Measurements from ENCODE around the gene ARL4A. TPM values are rescaled to one million over a fixed set of nuclear protein-coding genes. Genes with fewer than 3 reads are reported as not detected.

The ARL4A gene
- total and polyA plus RNA-seq, 10 of the 15 experiments (the other 5 are each of a cell fraction or from before 2014, with no cell fraction given), result 0.35 to 4.6 (median 2.7) TPM

DNA sequence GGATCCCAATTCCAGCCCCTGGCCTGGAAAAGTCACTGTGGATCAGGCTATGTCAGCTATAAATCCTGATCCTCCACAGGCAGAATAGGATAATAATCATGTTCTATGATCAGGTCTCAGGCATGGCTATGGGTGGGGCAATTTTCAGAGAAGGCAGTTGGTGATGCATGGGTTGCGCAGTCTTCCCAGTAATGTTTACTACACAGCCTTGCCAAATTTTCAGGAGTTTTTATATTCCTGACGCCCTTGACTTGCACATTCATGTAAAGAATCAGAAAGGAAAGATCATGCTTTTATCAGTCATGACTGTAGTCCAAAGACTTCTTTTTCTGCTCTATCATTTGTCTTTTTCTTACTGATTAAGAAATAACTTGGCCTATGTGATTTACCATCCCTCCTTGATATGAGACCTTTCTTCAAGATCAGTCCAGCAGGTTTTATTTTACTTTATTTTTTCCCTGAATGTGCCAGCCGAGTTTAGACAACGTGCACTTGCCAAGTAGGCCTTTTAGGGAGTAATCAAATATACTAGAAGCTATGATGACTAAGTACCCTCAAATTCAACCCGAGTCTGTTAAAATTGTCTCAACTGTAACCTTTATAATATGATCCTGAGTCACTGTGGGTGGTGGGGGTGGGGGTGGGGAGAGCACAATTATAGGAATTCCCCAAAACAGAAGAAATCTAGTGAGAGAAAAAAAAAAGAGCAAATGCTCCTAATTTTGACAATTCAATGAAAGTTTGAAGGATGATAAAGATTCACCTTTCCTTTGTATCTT is 31.9 kb downstream of the ARL4A start:
- SMC1A ChIA-PET (ENCODE audit: uncharacterized antibody, unreplicated experiment), result interaction anchor here (0.6 kb wide), 1 partner anchor 333 kb away, joined by 4 read pairs; no protein-coding TSS in a partner anchor
- H3K4me3 ChIP-seq, result no peak overlapping the region
- FAIRE-seq (no peak), ATAC-seq (no peak), DNase-seq (ENCODE audit: low read depth, low spot score) (no peak)
- WGBS (ENCODE audit: insufficient coverage, insufficient replicate concordance, low lambda C conversion rate, missing lambda C conversion rate), result 25% methylated on average over 5 of the region's 5 CpGs
- no peaks in the 10 kb centered on the region for H3K4me1 ChIP-seq (ENCODE audit: control insufficient read depth, insufficient read depth, low read length)
- in situ Hi-C loops (cut with MboI), result no loop called here
- no peak overlapping the region for H2AFZ ChIP-seq (ENCODE audit: control insufficient read depth, low read depth, low read length)
- H3K79me2 ChIP-seq (ENCODE audit: control insufficient read depth, insufficient read depth, low read length), result no peaks in the 10 kb centered on the region
- H3K4me2 ChIP-seq (ENCODE audit: control insufficient read depth, insufficient read depth), result no peak overlapping the region
- intact Hi-C loops (cut with micrococcal nuclease; ENCODE audit: unreplicated experiment), result no loop called here
- TF ChIP-seq MYB (IDR thresholded peaks at IDR 0.05; ENCODE audit: borderline replicate concordance, low read depth, low read length) (no peak), MEF2B (IDR thresholded peaks at IDR 0.05; ENCODE audit: partially characterized antibody, poor library complexity, severe bottlenecking) (no peak), NFYB (IDR thresholded peaks at IDR 0.05; ENCODE audit: insufficient read depth, low read depth, low read length) (no peak), HCFC1 (IDR thresholded peaks at IDR 0.05; ENCODE audit: low read length) (no peak)
- TF ChIP-seq, protein P1, sequence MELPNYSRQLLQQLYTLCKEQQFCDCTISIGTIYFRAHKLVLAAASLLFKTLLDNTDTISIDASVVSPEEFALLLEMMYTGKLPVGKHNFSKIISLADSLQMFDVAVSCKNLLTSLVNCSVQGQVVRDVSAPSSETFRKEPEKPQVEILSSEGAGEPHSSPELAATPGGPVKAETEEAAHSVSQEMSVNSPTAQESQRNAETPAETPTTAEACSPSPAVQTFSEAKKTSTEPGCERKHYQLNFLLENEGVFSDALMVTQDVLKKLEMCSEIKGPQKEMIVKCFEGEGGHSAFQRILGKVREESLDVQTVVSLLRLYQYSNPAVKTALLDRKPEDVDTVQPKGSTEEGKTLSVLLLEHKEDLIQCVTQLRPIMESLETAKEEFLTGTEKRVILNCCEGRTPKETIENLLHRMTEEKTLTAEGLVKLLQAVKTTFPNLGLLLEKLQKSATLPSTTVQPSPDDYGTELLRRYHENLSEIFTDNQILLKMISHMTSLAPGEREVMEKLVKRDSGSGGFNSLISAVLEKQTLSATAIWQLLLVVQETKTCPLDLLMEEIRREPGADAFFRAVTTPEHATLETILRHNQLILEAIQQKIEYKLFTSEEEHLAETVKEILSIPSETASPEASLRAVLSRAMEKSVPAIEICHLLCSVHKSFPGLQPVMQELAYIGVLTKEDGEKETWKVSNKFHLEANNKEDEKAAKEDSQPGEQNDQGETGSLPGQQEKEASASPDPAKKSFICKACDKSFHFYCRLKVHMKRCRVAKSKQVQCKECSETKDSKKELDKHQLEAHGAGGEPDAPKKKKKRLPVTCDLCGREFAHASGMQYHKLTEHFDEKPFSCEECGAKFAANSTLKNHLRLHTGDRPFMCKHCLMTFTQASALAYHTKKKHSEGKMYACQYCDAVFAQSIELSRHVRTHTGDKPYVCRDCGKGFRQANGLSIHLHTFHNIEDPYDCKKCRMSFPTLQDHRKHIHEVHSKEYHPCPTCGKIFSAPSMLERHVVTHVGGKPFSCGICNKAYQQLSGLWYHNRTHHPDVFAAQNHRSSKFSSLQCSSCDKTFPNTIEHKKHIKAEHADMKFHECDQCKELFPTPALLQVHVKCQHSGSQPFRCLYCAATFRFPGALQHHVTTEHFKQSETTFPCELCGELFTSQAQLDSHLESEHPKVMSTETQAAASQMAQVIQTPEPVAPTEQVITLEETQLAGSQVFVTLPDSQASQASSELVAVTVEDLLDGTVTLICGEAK (IDR thresholded peaks at IDR 0.05; ENCODE audit: borderline replicate concordance), result no peak
- TF ChIP-seq, protein P2, sequence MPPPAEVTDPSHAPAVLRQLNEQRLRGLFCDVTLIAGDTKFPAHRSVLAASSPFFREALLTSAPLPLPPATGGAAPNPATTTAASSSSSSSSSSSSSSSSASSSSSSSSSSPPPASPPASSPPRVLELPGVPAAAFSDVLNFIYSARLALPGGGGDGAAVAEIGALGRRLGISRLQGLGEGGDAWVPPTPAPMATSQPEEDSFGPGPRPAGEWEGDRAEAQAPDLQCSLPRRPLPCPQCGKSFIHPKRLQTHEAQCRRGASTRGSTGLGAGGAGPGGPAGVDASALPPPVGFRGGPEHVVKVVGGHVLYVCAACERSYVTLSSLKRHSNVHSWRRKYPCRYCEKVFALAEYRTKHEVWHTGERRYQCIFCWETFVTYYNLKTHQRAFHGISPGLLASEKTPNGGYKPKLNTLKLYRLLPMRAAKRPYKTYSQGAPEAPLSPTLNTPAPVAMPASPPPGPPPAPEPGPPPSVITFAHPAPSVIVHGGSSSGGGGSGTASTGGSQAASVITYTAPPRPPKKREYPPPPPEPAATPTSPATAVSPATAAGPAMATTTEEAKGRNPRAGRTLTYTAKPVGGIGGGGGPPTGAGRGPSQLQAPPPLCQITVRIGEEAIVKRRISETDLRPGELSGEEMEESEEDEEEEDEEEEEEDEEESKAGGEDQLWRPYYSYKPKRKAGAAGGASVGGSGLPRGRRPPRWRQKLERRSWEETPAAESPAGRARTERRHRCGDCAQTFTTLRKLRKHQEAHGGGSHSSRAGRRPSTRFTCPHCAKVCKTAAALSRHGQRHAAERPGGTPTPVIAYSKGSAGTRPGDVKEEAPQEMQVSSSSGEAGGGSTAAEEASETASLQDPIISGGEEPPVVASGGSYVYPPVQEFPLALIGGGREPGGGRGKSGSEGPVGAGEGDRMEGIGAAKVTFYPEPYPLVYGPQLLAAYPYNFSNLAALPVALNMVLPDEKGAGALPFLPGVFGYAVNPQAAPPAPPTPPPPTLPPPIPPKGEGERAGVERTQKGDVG (CRISPR knock-in tag; IDR thresholded peaks at IDR 0.05), result no peak
- H3K27ac ChIP-seq (ENCODE audit: control insufficient read depth, insufficient read depth), result no peak overlapping the region
- no peaks in the 10 kb centered on the region for H4K20me1 ChIP-seq (ENCODE audit: control insufficient read depth, insufficient read depth)
- RAD21 ChIA-PET (ENCODE audit: unreplicated experiment), result no interaction called here
- no peak overlapping the region for H3K9ac ChIP-seq (ENCODE audit: control insufficient read depth, insufficient read depth, low read length)
- no peaks in the 10 kb centered on the region for H3K9me3 ChIP-seq (replicated peaks; ENCODE audit: control insufficient read depth, insufficient read depth, low read length)
- H3K36me3 ChIP-seq (ENCODE audit: control insufficient read depth in 2 of 2, insufficient read depth in 2 of 2, low read length in 1 of 2), result no peaks in the 10 kb centered on the region
- BruUV-seq (replicated peaks), result no TSS peak
- H3K27me3 ChIP-seq (replicated peaks in 1 of 2; ENCODE audit: control insufficient read depth in 2 of 2, insufficient read depth in 2 of 2, low read length in 1 of 2), result no peaks in the 10 kb centered on the region
- CTCF ChIA-PET, result interaction anchor here (0.7 kb wide), 1 partner anchor 30 kb away, joined by 3 read pairs; no protein-coding TSS in a partner anchor
- POLR2A ChIA-PET, result interaction anchor here (0.5 kb wide), 1 partner anchor 29 kb away, joined by 5 read pairs; no protein-coding TSS in a partner anchor
